Measurements from ENCODE around the gene SEPTIN8.

DNA sequence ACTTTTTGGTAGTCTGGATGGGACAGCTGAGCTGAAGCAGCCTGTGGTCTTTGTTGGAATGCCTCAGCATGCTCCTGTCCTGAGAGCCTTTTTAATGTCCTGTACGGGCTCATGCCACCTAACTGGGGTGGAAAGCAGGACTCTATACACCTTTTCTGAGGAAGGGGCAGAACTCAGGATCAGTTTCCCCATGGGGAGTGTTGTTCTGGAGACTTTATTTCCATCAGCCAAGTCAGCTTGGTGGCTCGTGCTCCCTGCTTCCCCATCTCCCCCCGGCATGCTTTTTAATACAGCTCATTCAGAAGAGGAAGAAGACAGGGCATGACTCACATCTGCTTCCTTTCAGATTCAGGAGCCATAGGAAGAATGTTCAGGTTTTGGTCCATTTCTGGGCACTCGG, 5.1 kb upstream of the SEPTIN8 start:
- no peak for TF ChIP-seq EZH2phosphoT487 (IDR thresholded peaks at IDR 0.05; ENCODE audit: borderline replicate concordance)
- TF ChIP-seq, protein P1, sequence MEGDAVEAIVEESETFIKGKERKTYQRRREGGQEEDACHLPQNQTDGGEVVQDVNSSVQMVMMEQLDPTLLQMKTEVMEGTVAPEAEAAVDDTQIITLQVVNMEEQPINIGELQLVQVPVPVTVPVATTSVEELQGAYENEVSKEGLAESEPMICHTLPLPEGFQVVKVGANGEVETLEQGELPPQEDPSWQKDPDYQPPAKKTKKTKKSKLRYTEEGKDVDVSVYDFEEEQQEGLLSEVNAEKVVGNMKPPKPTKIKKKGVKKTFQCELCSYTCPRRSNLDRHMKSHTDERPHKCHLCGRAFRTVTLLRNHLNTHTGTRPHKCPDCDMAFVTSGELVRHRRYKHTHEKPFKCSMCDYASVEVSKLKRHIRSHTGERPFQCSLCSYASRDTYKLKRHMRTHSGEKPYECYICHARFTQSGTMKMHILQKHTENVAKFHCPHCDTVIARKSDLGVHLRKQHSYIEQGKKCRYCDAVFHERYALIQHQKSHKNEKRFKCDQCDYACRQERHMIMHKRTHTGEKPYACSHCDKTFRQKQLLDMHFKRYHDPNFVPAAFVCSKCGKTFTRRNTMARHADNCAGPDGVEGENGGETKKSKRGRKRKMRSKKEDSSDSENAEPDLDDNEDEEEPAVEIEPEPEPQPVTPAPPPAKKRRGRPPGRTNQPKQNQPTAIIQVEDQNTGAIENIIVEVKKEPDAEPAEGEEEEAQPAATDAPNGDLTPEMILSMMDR (conservative IDR thresholded peaks at IDR 0.05; ENCODE audit: low read length), result no peak
